GM12874 (cell line): ENCODE results near the gene FBXO21.

Experiments used
- TF ChIP-seq, protein P1 (sequence below): IDR thresholded peaks from 2 replicates; pipeline ENCODE4 v1.5.1; 2011; ENCODE audit warnings: low read depth, mild to moderate bottlenecking, control low read depth, low read length, moderate library complexity; ENCODE audit not compliant: insufficient read depth

Gene FBXO21

DNA sequence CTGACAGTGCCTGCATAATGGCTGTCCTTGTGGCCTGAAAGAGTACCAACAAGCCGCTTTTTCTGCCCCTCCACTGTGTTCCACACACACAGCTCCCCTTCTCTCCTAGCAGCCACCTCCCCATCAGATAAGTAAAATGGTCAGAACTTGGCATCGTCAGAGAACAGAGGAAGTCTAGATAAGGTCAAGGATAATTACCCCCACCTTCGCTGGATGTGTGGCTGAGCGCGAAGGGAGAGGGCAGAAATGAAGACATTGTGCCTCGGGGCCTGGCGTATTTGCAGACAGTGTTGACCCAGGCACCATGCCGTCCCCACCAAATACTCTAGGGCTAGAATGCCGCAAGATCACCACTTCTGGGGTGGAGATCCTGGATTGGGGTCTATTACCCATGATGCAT is 30.6 kb downstream of the FBXO21 start:
- TF ChIP-seq, protein P1, sequence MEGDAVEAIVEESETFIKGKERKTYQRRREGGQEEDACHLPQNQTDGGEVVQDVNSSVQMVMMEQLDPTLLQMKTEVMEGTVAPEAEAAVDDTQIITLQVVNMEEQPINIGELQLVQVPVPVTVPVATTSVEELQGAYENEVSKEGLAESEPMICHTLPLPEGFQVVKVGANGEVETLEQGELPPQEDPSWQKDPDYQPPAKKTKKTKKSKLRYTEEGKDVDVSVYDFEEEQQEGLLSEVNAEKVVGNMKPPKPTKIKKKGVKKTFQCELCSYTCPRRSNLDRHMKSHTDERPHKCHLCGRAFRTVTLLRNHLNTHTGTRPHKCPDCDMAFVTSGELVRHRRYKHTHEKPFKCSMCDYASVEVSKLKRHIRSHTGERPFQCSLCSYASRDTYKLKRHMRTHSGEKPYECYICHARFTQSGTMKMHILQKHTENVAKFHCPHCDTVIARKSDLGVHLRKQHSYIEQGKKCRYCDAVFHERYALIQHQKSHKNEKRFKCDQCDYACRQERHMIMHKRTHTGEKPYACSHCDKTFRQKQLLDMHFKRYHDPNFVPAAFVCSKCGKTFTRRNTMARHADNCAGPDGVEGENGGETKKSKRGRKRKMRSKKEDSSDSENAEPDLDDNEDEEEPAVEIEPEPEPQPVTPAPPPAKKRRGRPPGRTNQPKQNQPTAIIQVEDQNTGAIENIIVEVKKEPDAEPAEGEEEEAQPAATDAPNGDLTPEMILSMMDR: no peak

DNA sequence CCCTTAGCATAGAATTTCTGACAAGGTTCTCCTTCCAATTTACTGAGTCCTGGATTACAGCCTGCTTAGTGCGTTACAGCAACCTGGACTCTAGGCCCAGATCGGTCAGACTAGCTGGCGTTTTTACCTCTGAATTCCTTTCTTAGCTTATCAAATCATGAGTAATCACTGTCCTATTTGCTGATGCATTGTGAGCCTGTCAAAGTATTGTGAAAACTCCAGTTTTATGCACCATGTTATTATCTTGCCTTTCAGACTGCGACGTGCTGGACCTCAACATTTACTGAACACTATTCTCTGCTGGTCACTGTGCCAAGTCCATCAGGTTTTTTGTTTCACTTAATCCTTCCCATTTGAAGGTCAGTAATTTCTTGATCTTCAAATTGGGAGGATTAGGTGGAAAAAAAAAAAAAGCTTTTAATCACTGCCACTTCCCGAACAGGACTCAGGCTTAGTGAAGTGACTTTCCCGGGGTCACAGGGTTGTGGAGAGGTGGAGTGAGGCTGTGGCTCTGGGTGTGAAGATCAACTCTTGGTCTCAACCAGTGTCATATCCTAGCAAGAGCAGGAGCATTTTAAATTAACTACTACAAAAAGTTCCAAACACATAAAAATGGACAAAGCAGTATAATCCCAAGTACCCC is 31.2 kb downstream of the FBXO21 start:
- TF ChIP-seq, protein P1: no peak

- TF ChIP-seq, protein P1: no peak
Measured at GRCh38 chr12:117158096-117158495, 32.2 kb downstream of the FBXO21 start.

DNA sequence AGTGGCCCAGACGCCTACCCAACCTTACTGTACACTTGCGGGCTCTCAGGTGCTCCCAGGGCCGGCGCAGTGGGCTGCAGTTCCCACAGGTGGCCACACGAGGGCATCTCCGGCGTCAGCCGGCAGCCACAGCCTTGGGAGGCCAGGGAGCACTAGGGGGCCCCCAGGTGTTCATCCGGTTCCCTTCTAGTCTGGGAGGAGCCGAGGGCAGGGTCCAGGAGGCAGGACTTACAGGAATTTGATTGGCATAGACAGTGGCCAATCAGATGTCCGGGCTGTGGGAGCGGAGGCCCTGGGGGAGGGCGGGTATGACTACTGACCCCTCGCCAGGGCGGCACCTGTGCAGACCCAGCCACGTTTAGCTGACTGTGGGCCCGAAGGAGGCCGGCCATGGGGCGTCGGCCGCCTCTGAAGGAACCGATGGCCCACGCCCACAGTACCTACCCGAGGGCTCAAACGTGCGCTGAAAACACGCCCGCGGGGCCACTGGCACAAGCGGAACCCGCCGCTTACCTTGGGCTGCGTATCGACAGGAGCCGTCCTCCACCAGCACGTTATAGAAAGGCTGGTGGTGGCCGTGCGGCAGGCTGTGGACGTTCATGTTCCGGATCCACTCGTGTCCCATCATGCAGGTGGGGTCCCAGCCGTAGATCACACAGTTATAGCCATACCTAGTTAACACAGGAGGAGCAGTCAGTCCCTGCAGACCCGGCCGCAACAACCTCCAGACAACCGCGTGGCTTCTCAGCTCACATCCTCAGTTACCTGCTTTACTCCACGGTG is 34.8 kb downstream of the FBXO21 start:
- TF ChIP-seq, protein P1: peak; percentile 89

- TF ChIP-seq, protein P1: no peak
Measured at GRCh38 chr12:117152793-117153775, 37.2 kb downstream of the FBXO21 start.

DNA sequence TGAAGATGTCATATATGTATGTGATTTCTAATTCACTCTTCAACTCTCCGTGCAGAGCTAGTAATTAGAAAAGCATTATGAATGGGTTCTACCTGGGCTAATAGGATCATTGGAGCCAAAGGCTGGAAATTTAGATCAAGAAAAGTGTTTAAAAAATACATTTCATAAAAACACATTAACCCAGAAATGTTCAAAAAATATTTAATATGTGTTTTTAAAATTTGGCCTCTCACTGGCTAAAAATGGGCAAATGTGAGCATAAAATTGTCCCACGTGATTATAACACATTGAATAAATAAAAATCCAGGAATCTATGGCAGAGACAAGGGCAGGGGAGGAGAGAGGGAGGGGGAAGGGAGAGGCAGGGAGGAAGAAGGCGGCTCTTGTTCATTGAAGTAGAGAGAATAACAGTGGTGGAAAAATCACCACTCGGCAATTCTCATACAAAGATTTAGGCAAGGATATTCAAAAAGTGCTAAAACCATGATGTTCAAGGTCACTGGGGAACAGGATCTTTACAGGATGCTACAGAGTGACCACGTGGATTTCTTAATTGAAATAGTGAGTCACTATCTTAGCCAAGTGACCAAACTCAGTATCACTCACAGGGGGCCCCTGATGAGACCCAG is 38.8 kb downstream of the FBXO21 start:
- TF ChIP-seq, protein P1: no peak
